HG03520 (cell line): Measurements from ENCODE around the gene EVC.
"Not testable (repeated sequence)": the region's sequence is repeated elsewhere in the genome, so short reads cannot be mapped to it uniquely, and the experiment has no call there.

Source experiments
- ATAC-seq: cut with Tn5 transposase; IDR thresholded peaks from one replicate; pipeline ENCODE4 v1.9.1; 2021; ENCODE audit warnings: mild to moderate bottlenecking, moderate library complexity; ENCODE audit not compliant: unreplicated experiment

Gene EVC

DNA sequence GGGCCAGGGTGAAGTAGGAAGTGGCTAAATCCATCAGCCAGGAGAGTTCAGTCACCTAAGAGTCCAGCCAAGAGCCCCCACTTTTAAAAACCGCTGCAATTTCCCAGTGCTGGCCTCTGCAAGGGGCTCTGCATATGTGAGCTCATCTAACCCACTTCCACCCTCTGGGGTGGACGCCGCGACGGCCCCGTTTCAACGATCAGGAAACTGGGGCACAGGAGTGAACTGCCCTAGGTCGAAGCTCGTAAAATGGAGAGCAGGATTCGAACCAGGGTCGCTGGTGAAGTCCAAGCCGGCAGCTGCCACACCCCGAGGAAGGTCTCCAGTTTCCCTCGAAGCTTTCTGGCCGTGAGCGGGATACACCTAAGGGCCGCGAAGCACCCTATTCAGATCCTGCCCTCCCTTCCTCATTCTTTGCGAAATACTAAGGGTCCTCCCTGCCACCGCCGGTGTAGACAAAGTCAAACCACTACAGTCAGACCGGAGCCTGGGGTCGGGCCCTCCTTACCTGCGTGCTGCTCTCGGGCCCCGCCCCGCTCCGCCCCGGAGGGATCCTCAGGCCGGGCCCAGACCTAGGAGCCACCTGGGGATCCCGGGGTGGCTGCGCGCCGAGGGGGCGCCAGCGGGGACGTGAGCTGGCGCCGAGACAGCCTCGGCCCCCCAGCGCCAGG lies 3.1 kb upstream of the EVC start:
- ATAC-seq: no peak

DNA sequence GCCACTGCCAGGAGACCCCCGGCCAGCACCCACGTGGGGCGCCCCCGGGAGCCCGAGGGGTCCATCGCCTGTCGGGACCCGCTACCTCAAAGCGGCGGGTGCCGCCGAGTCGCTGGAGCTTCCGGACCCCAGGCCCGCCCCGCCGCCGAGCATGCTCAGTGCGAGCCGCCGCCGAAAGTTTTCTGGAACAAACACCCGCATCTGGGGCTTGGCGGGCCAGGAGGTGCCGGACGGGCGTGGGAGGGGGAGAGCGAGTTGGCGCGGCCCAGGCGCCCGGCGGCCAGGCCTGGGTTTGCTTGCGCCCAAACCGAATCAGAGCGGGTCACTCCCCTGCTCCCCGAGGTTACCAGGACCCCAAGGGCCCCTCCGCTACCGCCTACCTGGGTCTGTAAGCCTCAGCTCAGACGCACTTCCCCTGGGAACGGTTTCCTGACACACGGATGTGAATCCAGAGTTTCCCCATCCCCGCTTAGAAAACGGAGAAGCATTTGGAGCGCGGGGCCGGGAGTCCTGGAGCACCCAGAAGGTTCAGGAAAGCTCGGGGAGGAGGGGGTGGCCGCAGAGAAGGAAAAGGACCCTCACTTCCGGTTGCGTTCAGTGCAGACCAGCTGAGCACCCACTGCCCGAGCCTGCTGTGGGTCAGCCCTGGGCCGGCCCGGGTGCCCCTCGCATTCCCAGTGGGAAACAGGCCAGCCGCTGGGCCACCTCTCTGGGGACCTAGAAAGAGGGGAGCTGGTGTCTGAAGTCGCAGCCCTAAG lies 2.4 kb upstream of the EVC start, which contains the start of gene EVC2:
EVC2 (minus strand) TSS at position 111 of the 758 bp plus-strand sequence; CDS start at position 65, 46 bp downstream.
- ATAC-seq: no peak

DNA sequence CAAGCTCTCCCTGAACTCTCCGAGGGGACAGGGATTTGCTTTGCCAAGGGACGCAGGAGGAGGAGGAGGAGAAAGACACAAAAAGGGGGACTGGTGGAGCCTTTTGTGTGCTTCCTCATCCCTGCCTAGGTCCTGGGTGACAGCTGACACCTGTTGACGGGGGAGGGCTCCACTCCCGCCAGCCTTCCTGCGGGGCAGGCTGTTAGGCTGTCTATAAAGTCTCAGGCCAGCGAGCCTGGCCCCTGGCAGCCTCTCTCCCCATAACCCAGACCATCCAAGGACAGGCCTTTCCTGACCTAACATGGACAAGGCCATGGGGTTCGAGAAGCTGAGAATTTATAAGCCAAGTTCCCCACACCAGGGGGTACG lies 1.8 kb upstream of the EVC start:
- no peak for ATAC-seq

DNA sequence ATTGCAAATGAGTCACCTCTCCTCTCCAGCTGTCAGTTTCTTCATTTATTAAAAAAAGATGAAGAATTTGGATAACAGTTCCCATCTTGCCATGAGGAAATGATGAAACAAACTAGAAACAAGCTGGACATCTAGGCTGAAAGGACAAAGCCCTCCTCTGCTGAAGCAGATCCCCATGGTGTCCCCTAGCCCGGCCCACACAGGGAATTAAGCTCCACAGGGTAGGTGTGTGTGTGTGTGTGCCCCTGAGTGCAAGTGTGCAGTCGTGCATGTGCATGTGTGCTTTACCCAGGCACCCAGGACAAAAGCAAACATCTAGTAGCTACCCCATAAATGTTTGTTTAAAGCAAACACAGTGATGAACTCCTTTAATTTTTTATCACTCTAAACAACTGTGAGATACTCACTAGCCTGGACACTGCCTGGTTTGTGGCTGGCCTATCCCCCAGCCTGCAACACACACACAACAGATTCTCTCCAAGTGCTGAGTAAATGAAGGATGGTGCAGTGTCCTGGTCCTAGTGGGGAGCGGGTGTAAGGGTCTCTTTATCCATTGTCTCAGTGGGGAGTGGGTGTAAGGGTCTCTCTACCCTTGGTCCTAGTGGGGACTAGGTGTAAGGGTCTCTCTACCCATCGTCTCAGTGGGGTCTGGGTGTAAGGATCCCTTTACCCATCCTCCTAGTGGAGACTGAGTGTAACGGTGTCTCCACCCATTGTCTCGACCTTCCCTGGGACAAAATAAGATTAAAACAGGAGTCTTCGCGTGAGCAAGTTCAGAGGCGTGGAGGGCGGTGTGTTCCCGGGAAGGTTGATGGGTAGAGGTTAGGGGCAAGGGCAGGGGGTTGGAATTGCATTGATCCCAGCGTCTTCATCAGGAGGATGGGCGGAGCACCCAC lies 688 bp upstream of the EVC start:
- no peak for ATAC-seq

DNA sequence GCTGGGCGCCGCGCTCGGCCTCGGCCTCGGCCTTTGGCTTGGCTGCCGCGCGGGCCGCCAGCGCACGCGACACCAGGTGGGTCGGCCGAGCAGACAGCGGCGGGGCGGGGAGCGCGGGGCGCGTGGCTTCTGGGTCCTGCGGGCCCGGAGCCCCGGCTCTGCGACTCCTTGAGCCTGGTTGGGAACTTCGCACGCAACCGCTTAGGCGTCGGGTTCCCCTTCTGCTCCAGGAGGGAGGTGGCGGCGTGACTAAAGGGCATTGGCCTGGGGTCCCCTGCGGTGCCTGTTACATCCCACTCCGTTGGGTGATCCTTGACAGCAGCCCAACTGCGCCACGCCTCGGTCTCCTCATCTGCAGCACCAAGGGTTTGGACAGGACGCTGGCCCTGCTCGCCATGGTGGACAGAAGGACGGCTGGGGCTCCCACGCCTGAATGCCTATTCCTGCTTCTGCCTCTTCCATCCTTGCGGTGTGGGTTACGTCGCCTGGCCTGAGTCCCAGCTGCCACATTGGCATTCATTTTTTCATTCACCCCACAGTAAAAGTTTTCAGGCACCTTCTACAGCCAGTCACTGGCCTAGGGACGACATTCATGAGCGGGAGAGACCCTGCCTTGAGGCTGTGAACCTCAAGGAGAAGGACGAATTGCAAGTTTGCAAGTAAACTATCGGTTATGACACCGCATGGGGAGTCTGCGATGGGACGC lies 631 bp downstream of the EVC start:
- no peak for ATAC-seq

DNA sequence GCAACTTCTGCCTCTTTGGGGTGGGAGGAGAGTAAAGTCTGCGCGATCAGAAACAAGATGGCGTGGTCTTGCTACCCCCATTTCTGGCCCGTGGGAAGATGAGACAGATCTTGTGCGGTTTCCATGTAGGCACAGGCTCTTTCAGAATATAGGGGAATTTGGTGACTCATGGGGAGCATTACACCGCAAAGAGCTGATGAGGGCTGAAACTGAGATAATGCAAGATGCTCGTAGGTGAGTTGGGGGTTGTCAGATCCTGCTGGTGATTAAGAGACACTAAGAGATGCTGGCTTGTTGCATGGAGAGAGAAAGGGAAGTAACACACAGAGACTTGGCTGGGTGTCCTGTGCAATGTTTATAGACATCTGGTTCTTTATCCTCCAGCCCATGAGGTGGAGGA lies 1.5 kb downstream of the EVC start:
- ATAC-seq: no peak

DNA sequence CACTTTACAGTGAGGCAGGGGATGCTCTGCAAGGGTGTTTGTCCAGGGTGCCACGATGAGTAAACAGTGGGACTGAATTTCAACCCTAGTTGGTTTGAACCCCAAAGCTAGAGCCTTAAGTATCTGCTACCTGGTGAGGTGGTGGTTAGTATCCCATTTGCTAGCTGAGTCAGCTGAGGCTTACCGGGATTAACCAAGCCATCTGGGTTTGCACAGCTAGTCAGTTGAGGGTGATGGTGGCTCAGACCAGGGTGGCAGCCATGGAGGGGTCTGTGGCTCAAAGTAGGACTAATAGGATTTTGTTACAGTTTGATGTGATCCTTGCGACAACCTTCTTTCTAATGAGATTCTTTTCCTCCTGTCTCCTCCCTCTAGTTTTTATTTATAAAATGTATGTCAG lies 1.9 kb downstream of the EVC start:
- no peak for ATAC-seq

DNA sequence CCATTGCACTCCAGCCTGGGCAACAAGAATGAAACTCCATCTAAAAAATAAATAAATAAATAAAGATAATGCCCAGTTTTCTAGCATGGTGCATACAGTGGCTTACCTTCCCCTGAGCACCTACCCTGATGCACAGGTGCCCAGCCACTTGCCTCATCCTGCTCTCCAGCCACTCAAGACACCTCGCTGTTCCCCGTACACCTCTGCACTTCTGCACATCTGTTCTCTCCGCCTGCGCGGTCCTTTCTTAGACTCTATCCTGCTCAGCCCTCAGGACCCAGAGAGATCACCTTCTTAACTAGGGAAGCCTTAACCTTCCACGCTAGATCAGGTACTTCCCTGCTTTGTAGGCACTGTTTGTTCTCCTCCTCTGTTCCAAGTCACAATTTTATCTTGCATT lies 2.9 kb downstream of the EVC start:
- ATAC-seq: no peak

DNA sequence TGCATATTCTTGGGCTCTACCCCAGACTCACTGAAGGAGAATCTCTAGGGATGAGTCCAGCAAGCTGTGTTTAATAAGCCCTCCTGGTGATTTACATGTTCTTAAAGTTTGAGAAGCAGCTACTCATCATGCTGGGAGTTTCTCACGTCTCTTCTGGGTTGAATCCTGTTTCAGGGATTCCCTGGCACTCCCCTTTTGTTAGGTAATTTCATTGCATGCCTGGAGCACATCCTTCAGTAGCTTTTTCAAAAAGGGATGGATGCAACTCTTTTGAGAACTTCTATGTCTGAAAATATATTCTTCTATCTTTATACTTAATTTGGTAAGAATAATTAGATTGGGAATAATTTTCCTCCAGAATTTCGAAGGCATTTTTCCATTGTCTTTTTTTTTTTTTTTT lies 4.4 kb downstream of the EVC start:
- no peak for ATAC-seq

DNA sequence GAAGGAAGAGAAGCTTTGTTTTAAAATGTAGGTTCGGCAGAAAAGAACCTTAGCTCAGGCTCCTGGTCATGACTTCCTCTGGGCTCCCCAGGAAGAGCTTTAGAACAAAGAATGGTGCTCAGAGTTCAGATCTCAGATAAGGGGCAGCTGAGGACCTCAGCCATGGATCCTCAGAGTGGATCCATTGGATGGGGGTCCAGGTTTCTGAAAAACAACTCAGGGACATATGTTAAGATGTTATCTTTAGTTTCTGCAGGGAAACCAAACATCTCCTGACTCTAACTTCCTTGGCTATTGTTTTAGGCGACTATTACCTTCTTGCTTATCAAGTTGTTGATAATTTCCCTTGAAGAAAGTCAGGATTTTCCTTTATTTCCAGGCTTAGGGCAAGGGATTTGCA lies 5.4 kb downstream of the EVC start:
- ATAC-seq: no peak

DNA sequence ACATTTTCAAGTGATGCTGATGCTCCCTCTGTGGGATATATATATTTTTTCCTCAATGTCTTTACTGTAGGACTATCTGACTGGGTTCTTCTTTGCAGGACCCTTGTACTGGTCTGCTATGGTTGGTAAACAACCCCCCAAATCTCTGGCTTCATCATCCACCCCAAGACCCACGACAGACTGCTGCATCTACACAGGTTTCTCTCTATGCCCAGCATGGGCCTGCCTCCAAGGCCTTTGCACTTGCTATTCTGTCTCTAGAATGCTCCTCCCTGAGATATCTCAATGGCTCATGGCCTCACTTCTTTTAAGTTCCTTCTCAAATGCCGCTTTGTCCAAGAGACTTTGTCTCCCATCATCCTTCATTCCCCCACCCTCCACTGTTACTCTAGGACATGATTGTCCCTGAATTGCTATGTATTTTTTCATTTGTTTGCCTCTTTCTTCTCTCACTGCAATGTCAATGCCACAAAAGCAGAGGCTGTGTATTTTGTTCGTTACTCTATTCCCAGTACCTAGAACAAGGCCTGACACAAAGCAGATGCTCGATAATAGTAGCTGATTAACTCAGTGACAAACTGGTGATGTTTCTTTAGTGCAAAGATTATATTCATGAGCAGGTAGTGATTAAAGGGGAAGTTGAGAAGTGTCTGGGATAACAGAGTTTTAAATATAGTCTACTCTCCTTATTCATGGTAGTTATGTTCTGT lies 6.6 kb downstream of the EVC start:
- ATAC-seq: no peak

DNA sequence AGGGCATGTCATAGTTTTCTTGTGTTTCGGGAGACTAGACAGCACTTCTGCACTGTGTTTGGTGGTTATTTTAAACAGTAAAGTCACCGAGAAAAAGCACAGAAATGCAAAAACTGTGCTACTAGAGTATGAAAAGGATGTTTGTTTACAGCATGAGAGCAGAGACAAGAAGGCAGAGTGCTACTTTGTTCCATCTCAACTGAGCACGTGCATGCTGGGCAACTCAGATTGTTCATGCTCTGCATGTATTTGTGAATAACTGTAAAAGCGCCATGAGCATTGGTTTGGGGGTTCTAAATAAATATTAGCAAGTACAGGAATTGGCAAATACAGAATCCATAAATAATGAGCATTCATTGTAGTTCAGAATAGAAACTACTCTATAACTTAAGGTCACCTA lies 7.4 kb downstream of the EVC start:
- ATAC-seq: no peak

DNA sequence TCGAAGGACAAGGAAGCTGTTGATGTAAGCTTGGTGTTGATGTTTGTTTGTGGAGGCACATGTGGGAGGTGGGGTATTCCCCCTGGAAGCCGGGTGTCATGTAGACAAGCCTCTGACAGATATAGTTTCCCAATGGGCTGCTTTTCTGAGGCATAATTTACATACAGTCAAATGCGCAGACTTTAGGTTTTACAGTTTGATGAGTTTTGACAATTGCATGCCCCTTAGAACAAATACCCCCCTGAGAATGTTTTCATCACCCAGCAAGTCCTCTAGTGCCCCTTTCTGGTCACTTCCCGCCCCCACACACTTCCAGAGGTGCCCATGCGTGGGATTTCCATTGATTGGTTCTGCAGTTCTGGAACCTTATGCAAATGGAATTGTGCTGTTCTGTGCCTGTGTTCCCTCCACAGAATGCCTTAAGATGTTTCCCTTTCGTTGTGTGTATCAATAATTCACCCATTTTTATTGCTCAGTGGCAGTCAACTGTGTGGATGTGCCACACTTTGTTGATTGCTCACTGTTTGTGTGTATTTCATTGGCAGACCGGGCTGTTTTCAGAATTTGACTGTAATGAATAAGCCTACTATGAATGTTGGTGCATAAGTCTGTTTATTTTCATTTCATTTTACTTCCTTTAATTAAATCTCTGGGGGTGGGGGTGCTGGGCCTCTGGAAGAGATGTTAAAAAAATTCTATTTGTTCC lies 8.5 kb downstream of the EVC start:
- no peak for ATAC-seq

DNA sequence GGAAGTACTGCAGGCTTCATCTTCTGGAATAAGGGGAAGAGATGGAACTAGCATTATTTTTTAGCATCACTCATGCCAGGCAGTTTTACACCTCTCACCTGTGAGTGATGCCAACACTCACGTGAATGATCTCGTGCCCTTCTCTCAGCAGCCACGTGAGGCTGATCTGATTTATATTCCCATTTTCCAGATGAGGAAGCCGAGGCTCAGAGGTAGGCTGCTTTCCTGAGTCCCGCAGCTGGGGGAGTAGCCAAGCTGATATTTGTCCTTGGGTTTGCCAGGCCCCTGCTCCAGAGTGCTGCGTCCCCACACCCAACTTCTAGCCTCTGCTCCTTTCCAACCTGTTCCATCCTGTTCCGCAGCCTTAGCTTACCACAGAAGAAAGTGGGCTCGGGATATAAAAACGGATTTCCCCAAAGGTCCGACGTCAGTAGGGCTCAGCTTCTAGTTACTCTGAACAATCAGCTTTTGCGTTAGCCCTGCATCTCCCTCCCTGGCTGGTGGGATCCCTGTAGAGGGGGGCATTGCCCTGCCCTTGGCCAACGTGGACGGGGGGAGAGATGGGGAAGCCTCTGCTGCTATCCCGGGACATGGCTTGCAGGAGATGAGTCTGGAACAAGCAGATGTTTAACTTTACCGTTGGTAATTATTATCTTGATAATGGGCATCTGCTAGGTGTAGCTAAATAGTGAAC lies 9.3 kb downstream of the EVC start:
- no peak for ATAC-seq

DNA sequence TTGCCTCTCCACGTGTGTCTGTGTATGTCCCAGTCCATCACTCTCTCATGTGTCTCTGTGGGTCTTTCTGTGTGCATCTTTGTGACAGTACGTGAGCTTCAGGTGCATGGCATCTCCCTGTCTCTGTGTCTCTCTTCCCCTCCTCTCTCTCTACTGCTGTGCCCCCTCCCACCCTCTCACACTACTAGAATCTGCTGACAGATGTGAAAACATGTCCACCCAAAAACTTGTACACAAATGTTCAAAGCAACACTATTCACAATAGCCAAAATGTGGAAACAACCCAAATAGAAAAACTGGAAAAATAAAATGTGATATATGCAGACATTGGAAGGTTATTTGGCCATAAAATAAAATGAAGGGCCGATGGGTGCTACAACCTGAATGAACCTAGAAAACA lies 10.0 kb downstream of the EVC start:
- no peak for ATAC-seq

DNA sequence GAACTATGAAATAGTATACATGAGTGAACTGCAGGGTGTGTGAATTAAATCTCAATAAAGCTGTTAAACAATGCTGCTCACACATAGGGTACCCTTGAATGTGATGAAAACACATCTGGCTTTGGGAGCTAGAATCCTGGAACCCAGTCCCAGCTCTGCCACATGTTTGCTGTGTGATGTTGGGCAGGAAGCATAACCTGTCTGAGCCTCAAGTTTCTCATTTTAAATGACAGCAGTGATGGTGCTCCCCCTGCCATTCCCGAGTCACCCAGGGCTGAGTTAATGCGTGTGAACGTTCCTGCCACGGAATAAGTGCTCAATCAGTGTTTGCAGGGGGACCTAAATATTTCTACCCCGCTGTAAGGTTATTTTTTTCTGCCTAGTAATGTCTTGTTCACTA lies 10.9 kb downstream of the EVC start:
- no peak for ATAC-seq

DNA sequence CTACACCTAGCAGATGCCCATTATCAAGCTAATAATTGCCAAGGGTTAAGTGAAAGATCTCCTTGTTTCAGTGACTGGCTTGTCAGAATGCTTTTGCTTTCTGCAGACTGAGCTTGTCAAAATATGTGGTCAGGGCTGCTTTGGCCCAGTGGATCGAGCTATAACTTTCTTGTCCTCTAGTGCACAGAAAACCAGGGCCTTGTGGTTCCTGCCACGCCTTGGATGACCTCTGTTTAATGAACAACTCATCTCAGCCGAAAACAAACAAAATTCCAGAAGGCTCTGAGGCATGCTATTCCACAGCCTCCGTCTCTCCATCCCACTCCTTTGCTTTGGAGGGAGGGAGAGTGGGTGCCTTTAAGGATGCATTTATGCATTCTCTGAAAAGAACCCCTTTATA lies 11.3 kb downstream of the EVC start:
- no peak for ATAC-seq

DNA sequence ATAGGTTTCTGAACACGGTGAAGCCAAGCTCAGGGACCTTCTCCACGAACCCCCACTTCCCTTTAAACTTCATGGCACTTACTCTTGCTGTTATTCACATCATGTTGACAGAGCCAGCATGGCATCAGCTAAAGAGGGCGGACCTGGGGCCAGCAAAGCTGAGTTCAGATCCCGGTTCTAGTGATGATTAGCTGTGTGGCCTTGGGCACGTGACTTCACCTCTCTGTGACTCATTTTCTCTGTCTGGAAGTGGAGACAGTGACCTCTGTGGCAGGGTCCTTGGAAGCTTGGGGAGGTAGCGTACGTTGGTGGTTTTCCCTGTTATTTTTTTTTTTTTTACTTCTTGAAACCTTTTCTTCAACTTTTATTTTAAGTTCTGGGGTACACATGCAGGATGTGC lies 13.4 kb downstream of the EVC start:
- ATAC-seq: no peak

DNA sequence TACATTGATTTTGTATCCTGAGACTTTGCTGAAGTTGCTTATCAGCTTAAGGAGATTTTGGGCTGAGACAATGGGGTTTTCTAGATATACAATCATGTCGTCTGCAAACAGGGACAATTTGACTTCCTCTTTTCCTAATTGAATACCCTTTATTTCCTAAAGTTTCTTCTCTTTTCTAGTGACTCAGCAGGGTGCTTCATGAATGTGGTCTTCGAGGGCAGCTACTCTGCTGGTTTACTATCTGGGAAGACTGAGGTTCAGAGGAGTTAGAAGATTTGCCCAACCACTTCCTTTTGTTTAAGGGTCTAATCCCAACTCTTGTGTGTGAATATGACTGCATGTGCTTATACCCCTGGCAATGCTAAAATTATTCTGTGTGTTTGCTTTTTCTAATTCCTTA lies 17.4 kb downstream of the EVC start:
- ATAC-seq: not testable (repeated sequence)
